ENCODE results near the gene IGF1R.

IGF1R gene

GRCh38 chr15:98731712-98732450, 83.5 kb downstream of the IGF1R start:
- ATAC-seq (no peak), DNase-seq (ENCODE audit: low spot score in 2 of 2) (no peak)
- Mint-ChIP-seq H3K27ac (no peak overlapping the region), H3K4me1 (no peaks in the 10 kb centered on the region), H3K36me3 (no peaks in the 10 kb centered on the region), H3K4me3 (no peak overlapping the region), H3K9me3 (no peaks in the 10 kb centered on the region)

GRCh38 chr15:98733098-98733497, 84.8 kb downstream of the IGF1R start:
- H3K9me3 Mint-ChIP-seq = no peaks in the 10 kb centered on the region
- ATAC-seq (no peak), DNase-seq (ENCODE audit: low spot score in 2 of 2) (no peak)
- H3K4me1 Mint-ChIP-seq = no peaks in the 10 kb centered on the region
- H3K27ac Mint-ChIP-seq = no peak overlapping the region
- no peaks in the 10 kb centered on the region for H3K36me3 Mint-ChIP-seq
- no peak overlapping the region for H3K4me3 Mint-ChIP-seq

- Mint-ChIP-seq H3K36me3 (no peaks in the 10 kb centered on the region), H3K27ac (no peak overlapping the region), H3K4me3 (no peak overlapping the region), H3K9me3 (no peaks in the 10 kb centered on the region), H3K4me1 (no peaks in the 10 kb centered on the region)
- no peak for ATAC-seq
- DNase-seq (ENCODE audit: low spot score in 2 of 2) = no peak
Observed at GRCh38 chr15:98734466-98735199, 86.3 kb downstream of the IGF1R start.

- H3K36me3 Mint-ChIP-seq = no peaks in the 10 kb centered on the region
- no peak for DNase-seq (ENCODE audit: low spot score in 2 of 2)
- H3K9me3 Mint-ChIP-seq = no peaks in the 10 kb centered on the region
- no peak for ATAC-seq
- no peak overlapping the region for H3K27ac Mint-ChIP-seq
- H3K4me3 Mint-ChIP-seq = no peak overlapping the region
- H3K4me1 Mint-ChIP-seq = peaks cover 3% of the 10 kb centered on the region
Observed at GRCh38 chr15:98735304-98735703, 87.0 kb downstream of the IGF1R start.

GRCh38 chr15:98735895-98736617, 87.7 kb downstream of the IGF1R start:
- ATAC-seq = no peak
- H3K4me1 Mint-ChIP-seq = peaks cover 4% of the 10 kb centered on the region
- no peak overlapping the region for H3K4me3 Mint-ChIP-seq
- no peak for DNase-seq (ENCODE audit: low spot score in 2 of 2)
- H3K36me3 Mint-ChIP-seq = no peaks in the 10 kb centered on the region
- no peak overlapping the region for H3K27ac Mint-ChIP-seq
- no peaks in the 10 kb centered on the region for H3K9me3 Mint-ChIP-seq

- H3K4me1 Mint-ChIP-seq = peaks cover 7% of the 10 kb centered on the region
- no peak overlapping the region for H3K27ac Mint-ChIP-seq
- no peak for DNase-seq (ENCODE audit: low spot score in 2 of 2)
- ATAC-seq = no peak
- no peaks in the 10 kb centered on the region for H3K36me3 Mint-ChIP-seq
- peaks cover 1% of the 10 kb centered on the region for H3K9me3 Mint-ChIP-seq
- no peak overlapping the region for H3K4me3 Mint-ChIP-seq
Observed at GRCh38 chr15:98737159-98737558, 88.8 kb downstream of the IGF1R start.

- Mint-ChIP-seq H3K4me1 (peaks cover 10% of the 10 kb centered on the region), H3K27ac (no peak overlapping the region), H3K36me3 (no peaks in the 10 kb centered on the region), H3K9me3 (peaks cover 2% of the 10 kb centered on the region), H3K4me3 (no peak overlapping the region)
- ATAC-seq = no peak
- DNase-seq (ENCODE audit: low spot score in 2 of 2) = no peak
Observed at GRCh38 chr15:98737721-98738120, 89.4 kb downstream of the IGF1R start.

GRCh38 chr15:98738689-98739401, 90.5 kb downstream of the IGF1R start:
- Mint-ChIP-seq H3K4me1 (peaks cover 16% of the 10 kb centered on the region), H3K27ac (no peak overlapping the region), H3K36me3 (no peaks in the 10 kb centered on the region), H3K9me3 (peaks cover 2% of the 10 kb centered on the region), H3K4me3 (no peak overlapping the region)
- DNase-seq (ENCODE audit: low spot score in 2 of 2) (no peak), ATAC-seq (no peak)

GRCh38 chr15:98740295-98740694, 92.0 kb downstream of the IGF1R start:
- no peaks in the 10 kb centered on the region for H3K36me3 Mint-ChIP-seq
- ATAC-seq (no peak), DNase-seq (ENCODE audit: low spot score in 2 of 2) (no peak)
- peaks cover 2% of the 10 kb centered on the region for H3K9me3 Mint-ChIP-seq
- no peak overlapping the region for H3K4me3 Mint-ChIP-seq
- peaks cover 25% of the 10 kb centered on the region for H3K4me1 Mint-ChIP-seq
- H3K27ac Mint-ChIP-seq = no peak overlapping the region

- H3K4me3 Mint-ChIP-seq = no peak overlapping the region
- H3K9me3 Mint-ChIP-seq = peaks cover 2% of the 10 kb centered on the region
- no peaks in the 10 kb centered on the region for H3K36me3 Mint-ChIP-seq
- peaks cover 25% of the 10 kb centered on the region for H3K4me1 Mint-ChIP-seq
- ATAC-seq (no peak), DNase-seq (ENCODE audit: low spot score in 2 of 2) (no peak)
- no peak overlapping the region for H3K27ac Mint-ChIP-seq
Observed at GRCh38 chr15:98740963-98741362, 92.6 kb downstream of the IGF1R start.

GRCh38 chr15:98743177-98743576, 94.8 kb downstream of the IGF1R start:
- H3K27ac Mint-ChIP-seq = no peak overlapping the region
- no peak overlapping the region for H3K4me3 Mint-ChIP-seq
- H3K36me3 Mint-ChIP-seq = no peaks in the 10 kb centered on the region
- DNase-seq (ENCODE audit: low spot score in 2 of 2) = no peak
- peaks cover 2% of the 10 kb centered on the region for H3K9me3 Mint-ChIP-seq
- H3K4me1 Mint-ChIP-seq = peaks cover 25% of the 10 kb centered on the region
- no peak for ATAC-seq

GRCh38 chr15:98744506-98744905, 96.2 kb downstream of the IGF1R start:
- DNase-seq (ENCODE audit: low spot score in 2 of 2) (no peak), ATAC-seq (no peak)
- H3K36me3 Mint-ChIP-seq = no peaks in the 10 kb centered on the region
- peaks cover 2% of the 10 kb centered on the region for H3K9me3 Mint-ChIP-seq
- no peak overlapping the region for H3K4me3 Mint-ChIP-seq
- peaks cover 25% of the 10 kb centered on the region for H3K4me1 Mint-ChIP-seq
- H3K27ac Mint-ChIP-seq = no peak overlapping the region

- H3K9me3 Mint-ChIP-seq = peaks cover 2% of the 10 kb centered on the region
- H3K4me3 Mint-ChIP-seq = no peak overlapping the region
- ATAC-seq (no peak), DNase-seq (ENCODE audit: low spot score in 2 of 2) (no peak)
- H3K36me3 Mint-ChIP-seq = no peaks in the 10 kb centered on the region
- H3K4me1 Mint-ChIP-seq = peaks cover 24% of the 10 kb centered on the region
- H3K27ac Mint-ChIP-seq = no peak overlapping the region
Observed at GRCh38 chr15:98745179-98745578, 96.8 kb downstream of the IGF1R start.

- Mint-ChIP-seq H3K36me3 (no peaks in the 10 kb centered on the region), H3K9me3 (peaks cover 2% of the 10 kb centered on the region), H3K4me3 (no peak overlapping the region), H3K27ac (no peak overlapping the region), H3K4me1 (peaks cover 21% of the 10 kb centered on the region)
- ATAC-seq (no peak), DNase-seq (ENCODE audit: low spot score in 2 of 2) (no peak)
Observed at GRCh38 chr15:98745650-98746374, 97.5 kb downstream of the IGF1R start.
